ENCODE data around the gene LRRC4C.

The LRRC4C gene

GRCh38 chr11:40508303-40508702 is 951.1 kb downstream of the LRRC4C start:
- no peak for TF ChIP-seq CTCF (IDR thresholded peaks at IDR 0.05)

- no peak for TF ChIP-seq CTCF (IDR thresholded peaks at IDR 0.05)
Observed at GRCh38 chr11:40506226-40506625, 953.2 kb downstream of the LRRC4C start.

- no peak for TF ChIP-seq CTCF (IDR thresholded peaks at IDR 0.05)
Observed at GRCh38 chr11:40491341-40491740, 968.1 kb downstream of the LRRC4C start.

GRCh38 chr11:40467771-40468170 is 991.7 kb downstream of the LRRC4C start:
- no peak for TF ChIP-seq CTCF (IDR thresholded peaks at IDR 0.05)

GRCh38 chr11:40445391-40445790 is 1014.1 kb downstream of the LRRC4C start:
- TF ChIP-seq CTCF (IDR thresholded peaks at IDR 0.05) = no peak

- TF ChIP-seq CTCF (IDR thresholded peaks at IDR 0.05) = no peak
Observed at GRCh38 chr11:40444151-40444550, 1015.3 kb downstream of the LRRC4C start.

- no peak for TF ChIP-seq CTCF (IDR thresholded peaks at IDR 0.05)
Observed at GRCh38 chr11:40435344-40435743, 1024.1 kb downstream of the LRRC4C start.

GRCh38 chr11:40434926-40435325 is 1024.5 kb downstream of the LRRC4C start:
- TF ChIP-seq CTCF (IDR thresholded peaks at IDR 0.05) = no peak
